ENCODE results near the gene CLDND2. TPM values are rescaled to one million over a fixed set of nuclear protein-coding genes. Genes with fewer than 3 reads are reported as not detected.

Gene CLDND2
- total and polyA plus RNA-seq, 10 of the 15 experiments (the other 5 are each of a cell fraction or from before 2014, with no cell fraction given) = 0.24 to 7.1 (median 1.8) TPM; not detected in 1

DNA sequence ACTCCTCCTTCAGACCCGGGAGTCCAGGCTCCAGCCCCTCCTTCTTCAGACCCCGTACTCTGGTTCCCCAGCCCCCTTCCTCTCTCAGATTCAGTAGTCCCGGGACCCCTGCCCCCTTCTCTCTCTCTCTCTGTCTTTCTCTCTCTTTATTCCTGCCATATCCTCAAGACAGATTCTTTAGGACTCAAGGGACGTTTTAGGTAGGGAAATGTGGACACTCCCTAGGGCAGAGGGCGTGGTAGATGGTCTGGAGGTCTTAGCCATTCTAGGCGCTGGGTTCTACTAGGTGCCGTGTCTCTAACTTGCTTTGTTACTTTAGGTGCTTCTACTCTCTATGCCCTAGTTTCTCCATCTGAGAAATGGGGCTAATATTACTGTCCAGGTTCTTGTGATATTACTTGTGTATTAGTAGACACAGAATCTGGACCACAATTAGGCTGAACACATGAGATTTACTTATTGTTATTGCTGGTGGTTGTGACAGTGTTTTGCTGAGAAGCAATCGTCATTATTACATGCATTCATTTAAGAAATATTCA lies 22.3 kb upstream of the CLDND2 start:
- H3K9ac ChIP-seq (ENCODE audit: control insufficient read depth, insufficient read depth, low read length) = peak overlapping the region; percentile 29; the same call in 1 of the 2 replicates
- ATAC-seq = no peak
- intact Hi-C loops (cut with micrococcal nuclease; ENCODE audit: unreplicated experiment) = no loop called here

More for the DNA sequence above, 22.3 kb upstream of the CLDND2 start:
- no peak overlapping the region for H3K27ac ChIP-seq (ENCODE audit: control insufficient read depth, insufficient read depth)
- H2AFZ ChIP-seq (ENCODE audit: control insufficient read depth, low read depth, low read length) = peak overlapping the region; percentile 85
- ChIA-PET POLR2A (interaction anchor here (1.2 kb wide), 1 partner anchor 18 kb away, joined by 4 read pairs; the partner anchor contains the start of gene NKG7), SMC1A (ENCODE audit: uncharacterized antibody, unreplicated experiment) (interaction anchor here (1.0 kb wide), 1 partner anchor 18 kb away, joined by 3 read pairs; the partner anchor contains the start of gene NKG7), CTCF (interaction anchor here (1.0 kb wide), 1 partner anchor 47 kb away, joined by 3 read pairs; no protein-coding TSS in a partner anchor), RAD21 (ENCODE audit: unreplicated experiment) (no interaction called here)
- no peak overlapping the region for H3K4me3 ChIP-seq
- no peaks in the 10 kb centered on the region for H3K36me3 ChIP-seq (ENCODE audit: control insufficient read depth in 2 of 2, insufficient read depth in 2 of 2, low read length in 1 of 2)
- peak overlapping the region; percentile 38 for H3K4me2 ChIP-seq (ENCODE audit: control insufficient read depth, insufficient read depth)
- H3K79me2 ChIP-seq (ENCODE audit: control insufficient read depth, insufficient read depth, low read length) = peaks cover 5% of the 10 kb centered on the region
- BruUV-seq (replicated peaks) = no TSS peak
- FAIRE-seq (no peak), DNase-seq (ENCODE audit: low read depth, low spot score) (no peak)
- TF ChIP-seq MTA3 (IDR thresholded peaks at IDR 0.05; ENCODE audit: borderline replicate concordance, low read length) = no peak
- no peak for TF ChIP-seq NBN (IDR thresholded peaks at IDR 0.05)
- no peak for TF ChIP-seq IKZF1 (conservative IDR thresholded peaks at IDR 0.05)
- no peak for TF ChIP-seq E4F1 (IDR thresholded peaks at IDR 0.05; ENCODE audit: borderline replicate concordance, partially characterized antibody)
- no peak for TF ChIP-seq ETV6 (conservative IDR thresholded peaks at IDR 0.05 in 1 of 2, IDR thresholded peaks at IDR 0.05 in 1 of 2; ENCODE audit: borderline replicate concordance in 1 of 2, low read depth in 1 of 2)
- TF ChIP-seq MYB (IDR thresholded peaks at IDR 0.05; ENCODE audit: borderline replicate concordance, low read depth, low read length) = no peak
- no peak for TF ChIP-seq NFIC (IDR thresholded peaks at IDR 0.05; ENCODE audit: low read depth, low read length)
- no peak for TF ChIP-seq MEF2B (IDR thresholded peaks at IDR 0.05; ENCODE audit: partially characterized antibody, poor library complexity, severe bottlenecking)
- TF ChIP-seq, protein P1, sequence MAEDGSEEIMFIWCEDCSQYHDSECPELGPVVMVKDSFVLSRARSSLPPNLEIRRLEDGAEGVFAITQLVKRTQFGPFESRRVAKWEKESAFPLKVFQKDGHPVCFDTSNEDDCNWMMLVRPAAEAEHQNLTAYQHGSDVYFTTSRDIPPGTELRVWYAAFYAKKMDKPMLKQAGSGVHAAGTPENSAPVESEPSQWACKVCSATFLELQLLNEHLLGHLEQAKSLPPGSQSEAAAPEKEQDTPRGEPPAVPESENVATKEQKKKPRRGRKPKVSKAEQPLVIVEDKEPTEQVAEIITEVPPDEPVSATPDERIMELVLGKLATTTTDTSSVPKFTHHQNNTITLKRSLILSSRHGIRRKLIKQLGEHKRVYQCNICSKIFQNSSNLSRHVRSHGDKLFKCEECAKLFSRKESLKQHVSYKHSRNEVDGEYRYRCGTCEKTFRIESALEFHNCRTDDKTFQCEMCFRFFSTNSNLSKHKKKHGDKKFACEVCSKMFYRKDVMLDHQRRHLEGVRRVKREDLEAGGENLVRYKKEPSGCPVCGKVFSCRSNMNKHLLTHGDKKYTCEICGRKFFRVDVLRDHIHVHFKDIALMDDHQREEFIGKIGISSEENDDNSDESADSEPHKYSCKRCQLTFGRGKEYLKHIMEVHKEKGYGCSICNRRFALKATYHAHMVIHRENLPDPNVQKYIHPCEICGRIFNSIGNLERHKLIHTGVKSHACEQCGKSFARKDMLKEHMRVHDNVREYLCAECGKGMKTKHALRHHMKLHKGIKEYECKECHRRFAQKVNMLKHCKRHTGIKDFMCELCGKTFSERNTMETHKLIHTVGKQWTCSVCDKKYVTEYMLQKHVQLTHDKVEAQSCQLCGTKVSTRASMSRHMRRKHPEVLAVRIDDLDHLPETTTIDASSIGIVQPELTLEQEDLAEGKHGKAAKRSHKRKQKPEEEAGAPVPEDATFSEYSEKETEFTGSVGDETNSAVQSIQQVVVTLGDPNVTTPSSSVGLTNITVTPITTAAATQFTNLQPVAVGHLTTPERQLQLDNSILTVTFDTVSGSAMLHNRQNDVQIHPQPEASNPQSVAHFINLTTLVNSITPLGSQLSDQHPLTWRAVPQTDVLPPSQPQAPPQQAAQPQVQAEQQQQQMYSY (CRISPR knock-in tag; IDR thresholded peaks at IDR 0.05) = no peak
- no peak for TF ChIP-seq CBFB (IDR thresholded peaks at IDR 0.05; ENCODE audit: low read depth)
- no peak for TF ChIP-seq SP1 (IDR thresholded peaks at IDR 0.05; ENCODE audit: low read depth, low read length)
- no peak for TF ChIP-seq SUZ12 (IDR thresholded peaks at IDR 0.05; ENCODE audit: unreplicated experiment)
- no peaks in the 10 kb centered on the region for H4K20me1 ChIP-seq (ENCODE audit: control insufficient read depth, insufficient read depth)
- no peaks in the 10 kb centered on the region for H3K9me3 ChIP-seq (replicated peaks; ENCODE audit: control insufficient read depth, insufficient read depth, low read length)
- 77% methylated on average over 8 of the region's 8 CpGs for WGBS (ENCODE audit: insufficient coverage, insufficient replicate concordance, low lambda C conversion rate, missing lambda C conversion rate)
- peaks cover 19% of the 10 kb centered on the region for H3K4me1 ChIP-seq (ENCODE audit: control insufficient read depth, insufficient read depth, low read length)
- no peaks in the 10 kb centered on the region for H3K27me3 ChIP-seq (replicated peaks in 1 of 2; ENCODE audit: control insufficient read depth in 2 of 2, insufficient read depth in 2 of 2, low read length in 1 of 2)
- in situ Hi-C loops (cut with MboI) = loop anchor here (25.0 kb wide), 1 partner anchor 1146 kb away; the partner anchor contains the start of gene ZNF808
